Measurements from ENCODE around the gene HOXA7.

GRCh38 chr7:27113991-27114769 lies 42.3 kb downstream of the HOXA7 start:
- TF ChIP-seq, protein P1, sequence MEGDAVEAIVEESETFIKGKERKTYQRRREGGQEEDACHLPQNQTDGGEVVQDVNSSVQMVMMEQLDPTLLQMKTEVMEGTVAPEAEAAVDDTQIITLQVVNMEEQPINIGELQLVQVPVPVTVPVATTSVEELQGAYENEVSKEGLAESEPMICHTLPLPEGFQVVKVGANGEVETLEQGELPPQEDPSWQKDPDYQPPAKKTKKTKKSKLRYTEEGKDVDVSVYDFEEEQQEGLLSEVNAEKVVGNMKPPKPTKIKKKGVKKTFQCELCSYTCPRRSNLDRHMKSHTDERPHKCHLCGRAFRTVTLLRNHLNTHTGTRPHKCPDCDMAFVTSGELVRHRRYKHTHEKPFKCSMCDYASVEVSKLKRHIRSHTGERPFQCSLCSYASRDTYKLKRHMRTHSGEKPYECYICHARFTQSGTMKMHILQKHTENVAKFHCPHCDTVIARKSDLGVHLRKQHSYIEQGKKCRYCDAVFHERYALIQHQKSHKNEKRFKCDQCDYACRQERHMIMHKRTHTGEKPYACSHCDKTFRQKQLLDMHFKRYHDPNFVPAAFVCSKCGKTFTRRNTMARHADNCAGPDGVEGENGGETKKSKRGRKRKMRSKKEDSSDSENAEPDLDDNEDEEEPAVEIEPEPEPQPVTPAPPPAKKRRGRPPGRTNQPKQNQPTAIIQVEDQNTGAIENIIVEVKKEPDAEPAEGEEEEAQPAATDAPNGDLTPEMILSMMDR (IDR thresholded peaks at IDR 0.05), result no peak
- no peak for TF ChIP-seq EP300 (IDR thresholded peaks at IDR 0.05)
- no peak for TF ChIP-seq POLR2A (IDR thresholded peaks at IDR 0.05)
